ENCODE data around the gene ACOX2.

DNA sequence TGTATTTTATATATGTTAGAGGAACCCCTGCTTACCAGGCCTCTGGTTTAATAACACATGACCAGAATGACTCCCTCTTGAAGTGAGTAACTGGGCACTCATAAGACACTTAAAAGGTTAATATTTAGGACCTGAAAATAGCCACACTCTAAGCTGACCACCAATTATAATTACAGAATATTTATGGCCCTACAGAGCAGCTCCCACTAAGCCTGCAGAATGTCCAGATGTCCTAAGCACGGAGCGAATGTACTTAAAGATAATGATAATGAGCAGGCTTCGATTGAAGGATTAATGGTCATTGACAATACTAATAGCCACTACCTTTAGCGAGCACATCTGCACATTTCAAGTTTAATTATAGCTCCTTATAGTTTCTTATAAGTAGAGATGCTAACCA lies 67.9 kb downstream of the ACOX2 start:
- no peak for TF ChIP-seq NFRKB (IDR thresholded peaks at IDR 0.05)
- no peak for TF ChIP-seq SUZ12 (IDR thresholded peaks at IDR 0.05)
- TF ChIP-seq BHLHE40 (IDR thresholded peaks at IDR 0.05; ENCODE audit: borderline replicate concordance), result no peak
- TF ChIP-seq FOXA1 (IDR thresholded peaks at IDR 0.05), result no peak
- TF ChIP-seq SP1 (IDR thresholded peaks at IDR 0.05), result no peak
- no peak for TF ChIP-seq FOXK2 (IDR thresholded peaks at IDR 0.05)
- TF ChIP-seq L3MBTL2 (conservative IDR thresholded peaks at IDR 0.05), result no peak
- no peak for TF ChIP-seq CTBP1 (IDR thresholded peaks at IDR 0.05; ENCODE audit: borderline replicate concordance)
- no peak for TF ChIP-seq ARNT (IDR thresholded peaks at IDR 0.05)
- TF ChIP-seq LEF1 (IDR thresholded peaks at IDR 0.05; ENCODE audit: borderline replicate concordance), result no peak
- TF ChIP-seq HDGF (IDR thresholded peaks at IDR 0.05; ENCODE audit: borderline replicate concordance), result no peak
- no peak for TF ChIP-seq FOXM1 (IDR thresholded peaks at IDR 0.05; ENCODE audit: borderline replicate concordance)
- no peak for TF ChIP-seq ELF4 (IDR thresholded peaks at IDR 0.05)
- no peak for TF ChIP-seq TARDBP (IDR thresholded peaks at IDR 0.05)

All from HEK293T (cell line).